SH-SY5Y (cell line): ENCODE data around the gene PRKG1.

Source experiments
- GATA2 ChIP-seq: IDR thresholded peaks from 2 replicates; pipeline ENCODE4 v1.6.1; 2011; ENCODE audit warnings: mild to moderate bottlenecking, low read depth, low read length
- GATA3 ChIP-seq: IDR thresholded peaks from 2 replicates; pipeline ENCODE4 v1.6.1; 2011; ENCODE audit warnings: low read depth, mild to moderate bottlenecking, low read length, moderate library complexity

DNA sequence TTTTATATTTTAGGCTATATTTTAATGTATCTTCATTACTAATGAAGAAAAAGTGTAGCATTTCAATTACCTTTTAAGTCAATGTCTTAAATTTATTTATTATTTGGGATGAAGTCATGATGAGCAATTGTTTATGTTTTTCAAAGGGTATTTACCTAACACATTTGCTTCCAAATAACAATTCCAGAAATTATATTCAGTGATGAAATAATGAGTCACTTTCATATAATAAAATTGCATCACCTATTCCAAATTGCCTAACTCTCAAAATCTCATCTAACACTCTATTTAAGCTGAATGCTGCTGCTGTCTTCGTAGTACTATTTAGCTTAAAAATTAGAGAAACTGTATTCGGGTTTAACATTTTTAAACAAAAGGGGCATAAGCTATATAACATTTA, 97.7 kb downstream of the PRKG1 start:
- TF ChIP-seq GATA2 (no peak), GATA3 (no peak)
